Right ventricle myocardium inferior (tissue), 1 donor: ENCODE results near the gene SMAD4. TPM values are rescaled to one million over a fixed set of nuclear protein-coding genes. Genes with fewer than 3 reads are reported as not detected.
"Not testable (repeated sequence)": the region's sequence is repeated elsewhere in the genome, so short reads cannot be mapped to it uniquely, and the experiment has no call there.

Experiments used
- ATAC-seq: fragments of 200-7000 bp; cut with Tn5 transposase; one replicate; pipeline ENCODE4 v1.9.1; 2020; ENCODE audit warnings: mild to moderate bottlenecking, moderate library complexity
- DNase-seq: peaks from one replicate; pipeline ENCODE4 v3.0.0; 2021; ENCODE audit errors: missing footprints
- intact Hi-C: fragments of 100-400 bp; cut with DNase I; formaldehyde crosslinking; loops from one replicate; pipeline ENCODE4 v1.11.0; 2022
- long read RNA-seq: library from polyadenylated mRNA; unstranded; transcript quantifications from one replicate; pipeline ENCODE4 v2.0.0, GENCODE V29; 2021
- total RNA-seq: library from RNA; stranded (reverse); fragmentation: NEBNext Ultra II Directional; extraction: Animal tissue kit (Norgen Biotek cat#: 25700); gene quantifications from one replicate; pipeline ENCODE4 v1.2.1, GENCODE V29; 2021
- donor health status: DM: no; HTN: yes; CAD: no; lungs with severe emphysema.

Gene SMAD4
- total RNA-seq = 94.7 TPM
- long read RNA-seq, full-length matches to known transcripts = 31 of 44 reads
- long read RNA-seq, partial matches to known transcripts = 8 of 44 reads
- long read RNA-seq, other reads (novel, unspliced or antisense) = 5 of 44 reads

GRCh38 chr18:51029694-51030536 lies at the start of gene SMAD4:
Gene SMAD4 (plus strand): TSS chr18:51030213. CDS start chr18:51047047, 16,834 bp downstream.
- ATAC-seq = peak; percentile 96
- intact Hi-C loops = loop anchor here (2.0 to 5.0 kb wide), 2 partner anchors 61 to 167 kb away; partner anchors contain the start of genes ELAC1 and MEX3C
- peak; percentile 98 for DNase-seq

- intact Hi-C loops = no loop called here
- no peak for ATAC-seq
- DNase-seq = no peak
These were observed 48.6 kb upstream of the SMAD4 start for GRCh38 chr18:50981381-50981780.

GRCh38 chr18:50982086-50982801 lies 47.8 kb upstream of the SMAD4 start:
- intact Hi-C loops = no loop called here
- ATAC-seq = no peak
- DNase-seq = no peak

GRCh38 chr18:50982802-50983179 lies 47.2 kb upstream of the SMAD4 start:
- ATAC-seq = no peak

GRCh38 chr18:50986360-50987087 lies 43.5 kb upstream of the SMAD4 start:
- no peak for ATAC-seq

More at GRCh38 chr18:50982802-50983179, 47.2 kb upstream of the SMAD4 start:
- intact Hi-C loops = no loop called here
- DNase-seq = no peak

GRCh38 chr18:50987261-50987660 lies 42.8 kb upstream of the SMAD4 start:
- intact Hi-C loops = no loop called here
- ATAC-seq (no peak), DNase-seq (no peak)

More at GRCh38 chr18:50986360-50987087, 43.5 kb upstream of the SMAD4 start:
- DNase-seq = no peak
- intact Hi-C loops = no loop called here

- intact Hi-C loops = no loop called here
- ATAC-seq = no peak
These were observed 40.3 kb upstream of the SMAD4 start for GRCh38 chr18:50989711-50990110.

GRCh38 chr18:50992351-50992762 lies 37.7 kb upstream of the SMAD4 start:
- DNase-seq = no peak
- intact Hi-C loops = no loop called here
- ATAC-seq = no peak

More at GRCh38 chr18:50989711-50990110, 40.3 kb upstream of the SMAD4 start:
- DNase-seq = no peak

GRCh38 chr18:50994031-50994430 lies 36.0 kb upstream of the SMAD4 start:
- intact Hi-C loops = no loop called here
- DNase-seq (no peak), ATAC-seq (no peak)

GRCh38 chr18:51003174-51003573 lies 26.8 kb upstream of the SMAD4 start:
- DNase-seq, ATAC-seq, intact Hi-C loops: not testable (repeated sequence)

- DNase-seq (no peak), ATAC-seq (no peak)
- intact Hi-C loops = no loop called here
These were observed 23.8 kb upstream of the SMAD4 start for GRCh38 chr18:51006061-51006818.

GRCh38 chr18:51006948-51007789 lies 22.8 kb upstream of the SMAD4 start:
- DNase-seq = no peak
- ATAC-seq = no peak
- intact Hi-C loops = no loop called here

GRCh38 chr18:51007790-51008139 lies 22.2 kb upstream of the SMAD4 start:
- no peak for ATAC-seq

GRCh38 chr18:51009072-51009471 lies 20.9 kb upstream of the SMAD4 start:
- DNase-seq (no peak), ATAC-seq (peak; percentile 66)
- intact Hi-C loops = no loop called here

More at GRCh38 chr18:51007790-51008139, 22.2 kb upstream of the SMAD4 start:
- intact Hi-C loops = no loop called here
- DNase-seq = no peak

- intact Hi-C loops = no loop called here
- no peak for ATAC-seq
- DNase-seq = no peak
These were observed 19.8 kb upstream of the SMAD4 start for GRCh38 chr18:51010218-51010617.

- intact Hi-C loops = no loop called here
- ATAC-seq (no peak), DNase-seq (no peak)
These were observed 18.3 kb upstream of the SMAD4 start for GRCh38 chr18:51011709-51012108.

- no peak for DNase-seq
- ATAC-seq = no peak
- intact Hi-C loops = no loop called here
These were observed 17.6 kb upstream of the SMAD4 start for GRCh38 chr18:51012441-51012840.
